Uterine smooth muscle cell (primary cell): ENCODE measurements around the gene PON2. TPM values are rescaled to one million over a fixed set of nuclear protein-coding genes. Genes with fewer than 3 reads are reported as not detected.

Source experiments
- total RNA-seq: library from RNA; depleted of rRNA; stranded (reverse); fragments of >200 nt; gene quantifications from 2 replicates; pipeline ENCODE4 v1.2.3, GENCODE V29; 2014

Gene PON2
- total RNA-seq = 47.4 and 49.4 TPM in 2 replicates

GRCh38 chr7:95434557-95435421, at the start of gene PON2:
Gene PON2, minus strand, starts transcription at chr7:95435028. Its CDS starts 77 bp downstream, at chr7:95434951.

GRCh38 chr7:95396136-95397032, 38.4 kb downstream of the PON2 start, which contains the start of gene PON3:
Gene PON3, minus strand, starts transcription at chr7:95396375. Its CDS starts 25 bp downstream, at chr7:95396350.

Other genes starting within 250 kb of the PON2 start
- gene PON1, start 110.5 kb downstream of the PON2 start, total RNA-seq = not detected in 2 replicates
- gene PON3, start 38.7 kb downstream of the PON2 start, total RNA-seq = 0.11 and 0.12 TPM in 2 replicates
- gene ASB4, start 50.9 kb upstream of the PON2 start, total RNA-seq = not detected in 2 replicates
- under 0.01 and 0.12 TPM in 2 replicates for gene PDK4, start 161.5 kb upstream of the PON2 start, total RNA-seq